ENCODE measurements around the gene CEMIP. TPM values are rescaled to one million over a fixed set of nuclear protein-coding genes. Genes with fewer than 3 reads are reported as not detected.

The CEMIP gene
- total and polyA plus RNA-seq, 2 of the 13 experiments (the other 11 are each of a cell fraction or from before 2014, with no cell fraction given), result 4.3 to 28.5 TPM

DNA sequence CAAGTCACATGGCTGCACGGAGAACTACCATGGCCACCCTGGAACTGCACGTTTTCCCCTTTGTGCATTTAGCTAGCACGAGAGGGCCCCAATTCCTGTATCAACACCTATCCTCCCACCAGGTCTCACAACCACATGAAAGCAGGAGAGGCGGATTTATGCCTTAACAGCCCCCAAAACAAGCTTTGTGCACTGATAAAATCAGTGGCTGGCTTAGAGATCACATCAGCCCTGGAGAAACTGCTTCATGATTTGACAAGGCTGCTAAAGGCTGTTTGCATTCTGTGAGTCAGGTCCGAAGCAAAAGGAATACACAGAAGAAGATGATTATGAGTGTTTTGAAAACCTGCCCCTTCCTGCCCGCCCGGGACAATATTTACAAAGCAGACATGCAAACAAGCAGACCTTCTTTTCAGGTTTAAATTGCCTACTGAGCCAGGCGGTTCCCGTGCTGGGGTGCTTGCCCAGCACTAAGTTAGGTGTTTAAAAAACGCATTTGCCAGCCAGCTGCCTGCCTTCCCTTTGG lies 25.9 kb downstream of the CEMIP start (continued):
- TF ChIP-seq HNRNPH1 (optimal IDR thresholded peaks at IDR 0.05; ENCODE audit: low read depth, low read length) (no peak), AGO1 (IDR thresholded peaks at IDR 0.05; ENCODE audit: low read depth, low read length, poor library complexity, severe bottlenecking) (no peak), NFKB2 (CRISPR knock-in tag; IDR thresholded peaks at IDR 0.05; ENCODE audit: borderline replicate concordance) (0 out of 2 replicates have a peak, but pooled peaks have one; percentile 45), NFE2L2 (IDR thresholded peaks at IDR 0.05; ENCODE audit: low read length) (no peak; the same call in 1 of the 2 replicates), PPARG (CRISPR knock-in tag; conservative IDR thresholded peaks at IDR 0.05) (peak; percentile 68), ATF1 (CRISPR knock-in tag; IDR thresholded peaks at IDR 0.05) (peak; percentile 77), ZNF546 (CRISPR knock-in tag; conservative IDR thresholded peaks at IDR 0.05) (no peak), NCOA2 (CRISPR knock-in tag; IDR thresholded peaks at IDR 0.05) (peak; percentile 90), ZNF597 (CRISPR knock-in tag; IDR thresholded peaks at IDR 0.05) (no peak), REXO4 (CRISPR knock-in tag; IDR thresholded peaks at IDR 0.05; ENCODE audit: borderline replicate concordance) (no peak), MEF2D (CRISPR knock-in tag; IDR thresholded peaks at IDR 0.05) (peak; percentile 66), ZNF142 (CRISPR knock-in tag; IDR thresholded peaks at IDR 0.05) (0 out of 2 replicates have a peak, but pooled peaks have one; percentile 59), ZNF18 (CRISPR knock-in tag; IDR thresholded peaks at IDR 0.05; ENCODE audit: insufficient replicate concordance) (no peak), HNF1B (CRISPR knock-in tag; IDR thresholded peaks at IDR 0.05) (no peak), ZNF20 (CRISPR knock-in tag; IDR thresholded peaks at IDR 0.05) (no peak), RFXAP (CRISPR knock-in tag; IDR thresholded peaks at IDR 0.05; ENCODE audit: borderline replicate concordance) (peak; percentile 51; the same call in 1 of the 2 replicates)
- TF ChIP-seq, protein P1, sequence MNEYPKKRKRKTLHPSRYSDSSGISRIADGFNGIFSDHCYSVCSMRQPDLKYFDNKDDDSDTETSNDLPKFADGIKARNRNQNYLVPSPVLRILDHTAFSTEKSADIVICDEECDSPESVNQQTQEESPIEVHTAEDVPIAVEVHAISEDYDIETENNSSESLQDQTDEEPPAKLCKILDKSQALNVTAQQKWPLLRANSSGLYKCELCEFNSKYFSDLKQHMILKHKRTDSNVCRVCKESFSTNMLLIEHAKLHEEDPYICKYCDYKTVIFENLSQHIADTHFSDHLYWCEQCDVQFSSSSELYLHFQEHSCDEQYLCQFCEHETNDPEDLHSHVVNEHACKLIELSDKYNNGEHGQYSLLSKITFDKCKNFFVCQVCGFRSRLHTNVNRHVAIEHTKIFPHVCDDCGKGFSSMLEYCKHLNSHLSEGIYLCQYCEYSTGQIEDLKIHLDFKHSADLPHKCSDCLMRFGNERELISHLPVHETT (CRISPR knock-in tag; conservative IDR thresholded peaks at IDR 0.05), result no peak
